IPS DF 19.7 (cell line): ENCODE measurements around the gene POLR3K.

ENCODE experiments used
- DNase-seq: peaks from one replicate; pipeline ENCODE4 v3.0.0-alpha.2; 2013; ENCODE audit warnings: low read depth, low spot score

POLR3K gene

GRCh38 chr16:78444-79150 is 25.2 kb upstream of the POLR3K start:
- DNase-seq = no peak

- no peak for DNase-seq
Measured at GRCh38 chr16:77807-78443, 24.5 kb upstream of the POLR3K start, which contains the start of gene MPG. TSS of gene MPG (plus strand) at chr16:78225. CDS start at chr16:78310, 85 bp downstream.

- DNase-seq = no peak
Measured at GRCh38 chr16:77273-77806, 23.9 kb upstream of the POLR3K start.

GRCh38 chr16:76535-77272 is 23.3 kb upstream of the POLR3K start:
- no peak for DNase-seq

- DNase-seq = no peak
Measured at GRCh38 chr16:75580-76501, 22.4 kb upstream of the POLR3K start.

GRCh38 chr16:74747-75334 is 21.4 kb upstream of the POLR3K start:
- DNase-seq = no peak

- no peak for DNase-seq
Measured at GRCh38 chr16:74051-74746, 20.8 kb upstream of the POLR3K start.

- no peak for DNase-seq
Measured at GRCh38 chr16:72561-73548, 19.4 kb upstream of the POLR3K start, which contains the start of gene RHBDF1. TSS of gene RHBDF1 (minus strand) at chr16:72631. CDS start at chr16:65015, 7,616 bp downstream.

- peak; percentile 85 for DNase-seq
Measured at GRCh38 chr16:71540-72401, 18.4 kb upstream of the POLR3K start.

GRCh38 chr16:71210-71539 is 17.8 kb upstream of the POLR3K start:
- DNase-seq = no peak

GRCh38 chr16:69181-69580 is 15.8 kb upstream of the POLR3K start:
- DNase-seq = no peak

- no peak for DNase-seq
Measured at GRCh38 chr16:67884-68789, 14.7 kb upstream of the POLR3K start.

GRCh38 chr16:67183-67791 is 13.9 kb upstream of the POLR3K start:
- DNase-seq = no peak

GRCh38 chr16:66309-67182 is 13.1 kb upstream of the POLR3K start:
- no peak for DNase-seq

GRCh38 chr16:65745-66144 is 12.3 kb upstream of the POLR3K start:
- no peak for DNase-seq

GRCh38 chr16:64914-65255 is 11.5 kb upstream of the POLR3K start:
- no peak for DNase-seq
